HFFc6 (cell line): ENCODE data around the gene ENG. TPM values are rescaled to one million over a fixed set of nuclear protein-coding genes. Genes with fewer than 3 reads are reported as not detected.

Experiments
- DNase-seq: peaks from one replicate; pipeline ENCODE4 v3.0.0-alpha.2; 2018
- H3K27ac Mint-ChIP-seq: 2 replicates; pipeline ENCODE4 v1.8.0; 2020; ENCODE audit warnings: mild to moderate bottlenecking, mixed read lengths
- H3K27me3 Mint-ChIP-seq: 2 replicates; pipeline ENCODE4 v1.8.0; 2021; ENCODE audit warnings: mild to moderate bottlenecking, moderate library complexity, mixed read lengths; ENCODE audit not compliant: insufficient read depth
- H3K36me3 Mint-ChIP-seq: 2 replicates; pipeline ENCODE4 v1.8.0; 2021; ENCODE audit warnings: low read depth, mixed read lengths
- H3K4me1 Mint-ChIP-seq: 2 replicates; pipeline ENCODE4 v1.8.0; 2020; ENCODE audit warnings: low read depth, mixed read lengths
- H3K4me3 Mint-ChIP-seq: 2 replicates; pipeline ENCODE4 v1.8.0; 2020; ENCODE audit warnings: mild to moderate bottlenecking, moderate library complexity, mixed read lengths
- H3K9me3 Mint-ChIP-seq: 2 replicates; pipeline ENCODE4 v1.8.0; 2020; ENCODE audit warnings: mild to moderate bottlenecking, mixed read lengths
- CTCF ChIP-seq: fragments of 200-600 bp; sonication (generic); IDR thresholded peaks from 2 replicates; pipeline ENCODE4 v1.5.0; 2021; ENCODE audit warnings: antibody characterized with exemption, mild to moderate bottlenecking
- total RNA-seq, 6 experiments: library from RNA; stranded (reverse); fragmentation: NEBNext Ultra II Directional; extraction: Animal tissue kit (Norgen Biotek cat#: 25700); gene quantifications; 2 replicates in 1 of 6; 3 replicates in 5 of 6; pipeline ENCODE4 v1.2.3, GENCODE V29; 2021

The ENG gene
- total RNA-seq, 6 experiments from 2014 or later, result 205 to 249 (median 227) TPM

GRCh38 chr9:127874301-127875221, 20.1 kb upstream of the ENG start:
- no peaks in the 10 kb centered on the region for H3K9me3 Mint-ChIP-seq
- H3K27ac Mint-ChIP-seq, result no peak overlapping the region
- H3K4me1 Mint-ChIP-seq, result peaks cover 26% of the 10 kb centered on the region
- H3K27me3 Mint-ChIP-seq, result peaks cover 2% of the 10 kb centered on the region
- no peak for TF ChIP-seq CTCF
- H3K4me3 Mint-ChIP-seq, result no peak overlapping the region
- no peak for DNase-seq
- no peaks in the 10 kb centered on the region for H3K36me3 Mint-ChIP-seq

- no peak for DNase-seq
- Mint-ChIP-seq H3K27me3 (peaks cover 2% of the 10 kb centered on the region), H3K27ac (no peak overlapping the region), H3K4me3 (no peak overlapping the region), H3K36me3 (no peaks in the 10 kb centered on the region), H3K4me1 (peaks cover 26% of the 10 kb centered on the region), H3K9me3 (no peaks in the 10 kb centered on the region)
- TF ChIP-seq CTCF, result no peak
These were observed 19.4 kb upstream of the ENG start for GRCh38 chr9:127873886-127874285.

- H3K4me3 Mint-ChIP-seq, result no peak overlapping the region
- DNase-seq, result no peak
- no peak for TF ChIP-seq CTCF
- H3K36me3 Mint-ChIP-seq, result 0 out of 2 replicates have a peak, but pooled peaks cover 4% of the 10 kb centered on the region
- H3K27ac Mint-ChIP-seq, result no peak overlapping the region
- H3K9me3 Mint-ChIP-seq, result no peaks in the 10 kb centered on the region
- H3K4me1 Mint-ChIP-seq, result peaks cover 23% of the 10 kb centered on the region
- peaks cover 2% of the 10 kb centered on the region for H3K27me3 Mint-ChIP-seq
These were observed 18.8 kb upstream of the ENG start for GRCh38 chr9:127873223-127873691.

GRCh38 chr9:127872369-127873222, 18.1 kb upstream of the ENG start:
- H3K4me3 Mint-ChIP-seq, result no peak overlapping the region
- no peak for TF ChIP-seq CTCF
- peaks cover 18% of the 10 kb centered on the region; the same call in 1 of the 2 replicates for H3K4me1 Mint-ChIP-seq
- H3K27me3 Mint-ChIP-seq, result peaks cover 2% of the 10 kb centered on the region
- no peak overlapping the region for H3K27ac Mint-ChIP-seq
- H3K9me3 Mint-ChIP-seq, result no peaks in the 10 kb centered on the region
- no peak for DNase-seq
- H3K36me3 Mint-ChIP-seq, result 0 out of 2 replicates have a peak, but pooled peaks cover 4% of the 10 kb centered on the region

- Mint-ChIP-seq H3K36me3 (0 out of 2 replicates have a peak, but pooled peaks cover 4% of the 10 kb centered on the region), H3K4me1 (peaks cover 18% of the 10 kb centered on the region; the same call in 1 of the 2 replicates), H3K27me3 (no peaks in the 10 kb centered on the region; the same call in none of the 2 replicates), H3K9me3 (no peaks in the 10 kb centered on the region), H3K4me3 (no peak overlapping the region), H3K27ac (no peak overlapping the region)
- DNase-seq, result no peak
- no peak for TF ChIP-seq CTCF
These were observed 17.1 kb upstream of the ENG start for GRCh38 chr9:127871531-127871930.
